ENCODE results near the gene SMC2.
A peak's percentile ranks its signal among the peaks of the same experiment; 100 is the strongest.

Gene SMC2

DNA sequence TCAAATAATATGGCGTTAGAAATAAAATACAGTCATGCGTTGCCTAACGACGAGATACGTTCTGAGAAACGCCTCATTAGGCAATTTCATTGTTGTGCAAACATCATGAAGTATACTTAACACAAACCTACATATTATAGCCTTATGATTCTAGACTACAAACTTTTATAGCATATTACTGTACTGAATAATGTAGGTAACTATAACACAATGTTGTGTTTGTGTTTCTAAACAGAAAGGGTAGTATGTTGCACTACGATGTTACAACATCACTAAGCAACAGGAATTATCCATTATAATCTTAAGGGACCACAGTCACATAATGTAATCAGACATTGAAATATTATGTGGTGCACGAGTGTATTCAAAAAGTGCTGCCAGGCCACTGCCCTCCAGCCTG is 3.0 kb upstream of the SMC2 start:
- Mint-ChIP-seq H3K9me3 (no peaks in the 10 kb centered on the region), H3K4me3 (no peak overlapping the region), H3K4me1 (peaks cover 39% of the 10 kb centered on the region), H3K27ac (no peak overlapping the region), H3K27me3 (peaks cover 1% of the 10 kb centered on the region), H3K36me3 (peaks cover 1% of the 10 kb centered on the region)

DNA sequence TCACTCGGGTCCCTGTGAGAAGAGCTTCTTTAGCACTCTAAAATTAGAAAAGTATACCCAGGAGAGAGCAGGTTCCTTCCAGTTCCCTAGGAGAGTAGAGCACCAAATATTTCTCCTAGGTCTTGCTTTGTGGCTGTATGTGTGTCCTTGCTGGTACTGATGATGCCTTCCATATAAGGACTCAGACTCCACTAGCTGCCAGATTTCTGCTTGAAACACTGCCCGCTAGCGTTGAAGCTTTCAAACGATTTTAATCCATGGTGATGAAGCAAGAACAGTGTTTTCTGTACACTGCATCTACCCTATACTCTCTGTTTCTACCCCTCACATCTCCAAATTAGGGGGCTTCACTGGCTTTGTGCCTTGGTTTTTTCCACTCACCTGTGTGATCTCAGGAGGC is 2.4 kb upstream of the SMC2 start:
- Mint-ChIP-seq H3K36me3 (peaks cover 1% of the 10 kb centered on the region), H3K27ac (no peak overlapping the region), H3K4me3 (no peak overlapping the region), H3K27me3 (peaks cover 1% of the 10 kb centered on the region), H3K4me1 (peaks cover 42% of the 10 kb centered on the region), H3K9me3 (no peaks in the 10 kb centered on the region)

DNA sequence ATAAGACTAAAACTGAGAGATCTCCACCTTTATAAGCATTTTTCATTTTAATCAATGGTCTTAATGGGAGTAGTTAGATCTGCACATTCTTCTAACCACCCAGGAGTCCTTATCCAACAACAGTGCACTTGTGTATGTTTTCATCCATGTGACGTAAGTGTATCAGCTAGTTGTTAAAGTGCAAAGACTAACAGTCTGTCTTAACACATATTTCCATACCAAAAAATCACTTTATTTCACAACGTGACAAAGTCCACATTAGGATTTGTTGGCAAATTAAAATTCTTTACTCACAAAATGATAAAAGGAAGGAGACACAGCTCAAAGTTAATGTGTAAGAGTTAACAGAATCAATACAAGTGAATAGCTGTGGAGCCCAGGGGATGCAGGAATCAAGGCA is 1.9 kb upstream of the SMC2 start:
- peak overlapping the region; percentile 53 for H3K4me3 Mint-ChIP-seq
- peaks cover 42% of the 10 kb centered on the region for H3K4me1 Mint-ChIP-seq
- H3K36me3 Mint-ChIP-seq: peaks cover 1% of the 10 kb centered on the region
- H3K27me3 Mint-ChIP-seq: no peaks in the 10 kb centered on the region
- peak overlapping the region; percentile 63 for H3K27ac Mint-ChIP-seq
- no peaks in the 10 kb centered on the region for H3K9me3 Mint-ChIP-seq

DNA sequence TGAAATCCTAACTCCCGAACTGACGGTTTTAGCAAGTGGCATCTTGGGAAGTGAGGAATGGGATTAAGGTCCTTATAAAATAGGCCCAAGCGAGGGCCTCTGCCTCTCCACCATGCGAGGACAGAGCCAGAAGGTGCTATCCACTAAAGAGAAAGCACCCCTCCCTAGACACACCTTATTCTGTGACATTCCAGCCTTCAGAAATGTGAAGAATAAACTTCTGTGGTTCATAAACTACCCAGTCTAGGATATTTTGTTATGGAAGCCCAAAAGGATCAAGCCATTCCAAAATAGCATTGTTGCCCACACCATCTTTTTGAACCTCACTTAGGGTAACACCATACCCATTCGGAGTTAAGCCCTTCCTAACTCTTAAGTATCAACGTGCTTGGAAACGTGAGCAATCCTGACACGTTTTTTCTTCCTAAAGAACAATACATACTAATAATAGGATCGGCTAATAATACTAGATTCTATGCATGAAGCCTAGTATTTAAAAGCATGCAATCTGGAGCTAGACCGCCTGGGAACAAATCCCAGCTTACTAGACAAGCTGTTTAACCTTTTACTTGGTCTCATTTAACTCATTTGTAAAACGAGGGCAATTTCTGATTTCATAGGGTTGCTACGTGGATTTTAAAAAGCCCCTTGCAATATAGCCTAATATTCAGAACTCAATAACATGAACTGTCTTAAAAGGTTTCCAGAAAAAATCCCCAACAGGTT is 1.1 kb upstream of the SMC2 start:
- no peaks in the 10 kb centered on the region for H3K9me3 Mint-ChIP-seq
- H3K27ac Mint-ChIP-seq: peak overlapping the region; percentile 99
- H3K27me3 Mint-ChIP-seq: no peaks in the 10 kb centered on the region
- H3K4me1 Mint-ChIP-seq: peaks cover 42% of the 10 kb centered on the region
- H3K36me3 Mint-ChIP-seq: peaks cover 1% of the 10 kb centered on the region
- H3K4me3 Mint-ChIP-seq: peak overlapping the region; percentile 99

DNA sequence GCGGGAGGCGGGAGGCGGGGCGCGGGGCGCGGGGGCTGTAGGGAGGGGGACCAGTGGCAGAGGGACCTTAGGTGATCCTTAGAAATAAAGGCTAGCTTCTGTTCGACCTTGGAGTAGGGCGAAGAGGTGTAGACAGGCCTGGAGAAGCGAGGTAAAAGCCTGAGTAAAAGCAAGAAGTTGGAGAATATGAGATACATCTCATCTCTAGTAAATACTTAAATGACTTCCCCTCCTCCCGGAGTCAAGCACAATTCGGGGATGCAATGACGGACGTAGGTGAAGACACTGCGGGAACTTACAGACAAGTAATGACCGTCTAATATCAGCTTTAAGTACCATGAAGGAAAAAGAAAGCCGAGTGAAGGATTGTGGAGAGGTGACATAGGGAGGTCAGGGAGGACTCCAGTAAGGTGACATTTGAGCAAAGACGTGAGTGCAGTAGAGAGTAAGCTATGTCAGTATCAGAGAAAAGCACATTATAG is 466 bp downstream of the SMC2 start:
- Mint-ChIP-seq H3K4me1 (peaks cover 42% of the 10 kb centered on the region), H3K9me3 (no peaks in the 10 kb centered on the region), H3K4me3 (peak overlapping the region; percentile 99), H3K36me3 (peaks cover 1% of the 10 kb centered on the region), H3K27me3 (no peaks in the 10 kb centered on the region), H3K27ac (peak overlapping the region; percentile 99)

DNA sequence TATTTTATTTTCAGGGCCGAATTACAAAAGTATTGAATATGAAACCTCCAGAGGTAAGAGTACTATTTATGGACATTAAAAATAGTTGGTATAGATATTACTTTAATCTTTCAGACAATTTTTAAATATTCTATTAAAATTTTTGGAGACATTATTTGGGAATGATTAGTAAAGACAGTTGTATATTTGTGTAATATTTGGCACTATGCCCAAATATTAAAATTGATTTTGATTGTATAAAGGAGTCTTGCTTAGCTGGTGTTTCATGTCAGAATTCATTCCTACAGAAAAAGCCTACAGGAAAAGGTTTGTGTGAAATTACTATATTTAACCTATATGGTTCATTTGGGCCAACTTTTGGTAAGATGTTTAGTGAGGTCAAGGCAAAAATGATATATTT is 5.5 kb downstream of the SMC2 start:
- H3K36me3 Mint-ChIP-seq: peaks cover 22% of the 10 kb centered on the region
- H3K4me1 Mint-ChIP-seq: peaks cover 18% of the 10 kb centered on the region
- no peak overlapping the region for H3K27ac Mint-ChIP-seq
- no peak overlapping the region for H3K4me3 Mint-ChIP-seq
- no peaks in the 10 kb centered on the region for H3K9me3 Mint-ChIP-seq
- H3K27me3 Mint-ChIP-seq: no peaks in the 10 kb centered on the region

DNA sequence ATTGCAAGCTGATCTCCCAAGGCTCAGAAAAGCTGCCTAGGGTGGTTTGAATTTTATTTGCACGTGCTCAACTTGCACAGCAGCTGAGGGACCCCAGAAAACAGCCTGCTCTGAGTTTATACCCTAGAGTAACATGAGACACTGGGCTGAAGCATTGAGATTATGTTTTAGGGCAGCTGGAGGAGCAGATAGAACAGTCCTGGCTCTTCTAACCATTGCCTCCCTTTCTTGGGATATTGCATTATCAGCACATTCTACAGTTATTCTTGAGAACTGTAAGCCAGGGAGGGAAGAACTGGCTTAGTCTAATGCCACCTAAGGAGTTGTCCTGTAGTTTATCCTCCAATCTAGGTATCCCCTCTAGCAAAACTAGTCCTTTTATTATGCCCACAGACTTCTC is 10.3 kb downstream of the SMC2 start:
- no peaks in the 10 kb centered on the region for H3K4me1 Mint-ChIP-seq
- H3K9me3 Mint-ChIP-seq: no peaks in the 10 kb centered on the region
- peaks cover 22% of the 10 kb centered on the region for H3K36me3 Mint-ChIP-seq
- H3K27me3 Mint-ChIP-seq: no peaks in the 10 kb centered on the region
- H3K27ac Mint-ChIP-seq: no peak overlapping the region
- no peak overlapping the region for H3K4me3 Mint-ChIP-seq

DNA sequence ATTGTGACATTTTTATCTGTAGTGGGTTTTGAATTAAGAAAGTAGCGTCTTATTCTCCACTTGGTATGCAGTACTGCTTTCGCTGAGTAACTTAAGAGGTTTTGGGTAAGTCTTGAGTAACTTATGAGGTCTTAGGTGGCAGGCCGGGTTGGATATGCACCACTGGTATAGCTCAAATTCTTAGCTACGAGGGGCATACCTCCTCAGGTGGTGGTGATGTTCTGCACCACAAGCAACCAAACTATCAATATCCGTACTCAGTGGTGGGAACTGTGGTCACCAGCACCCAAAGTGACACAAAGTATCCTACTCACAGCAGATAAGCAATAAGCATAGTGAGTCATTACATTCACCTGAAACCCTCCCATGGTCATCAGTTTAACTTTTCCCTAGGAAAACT is 13.7 kb downstream of the SMC2 start:
- H3K9me3 Mint-ChIP-seq: no peaks in the 10 kb centered on the region
- H3K27ac Mint-ChIP-seq: no peak overlapping the region
- peaks cover 13% of the 10 kb centered on the region for H3K36me3 Mint-ChIP-seq
- H3K4me3 Mint-ChIP-seq: no peak overlapping the region
- H3K4me1 Mint-ChIP-seq: no peaks in the 10 kb centered on the region
- H3K27me3 Mint-ChIP-seq: no peaks in the 10 kb centered on the region

DNA sequence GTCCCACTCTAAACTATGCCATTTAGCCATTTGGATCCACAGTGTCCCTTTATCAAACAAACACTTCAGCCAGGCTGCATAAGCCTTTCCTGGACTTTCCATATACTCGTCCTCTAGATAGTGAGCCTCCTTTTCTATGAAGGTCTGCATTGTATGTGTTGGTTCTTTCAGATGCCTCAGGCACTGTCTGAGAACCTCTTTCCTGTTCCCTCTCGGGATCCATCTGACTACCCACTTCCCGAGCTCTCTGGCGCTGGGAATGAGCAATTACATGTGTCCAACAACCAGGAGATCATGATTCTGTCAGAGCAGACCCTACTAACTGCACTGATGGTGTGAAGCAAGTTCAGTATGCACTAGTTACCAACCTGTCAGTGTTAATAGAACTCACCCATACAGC is 14.2 kb downstream of the SMC2 start:
- Mint-ChIP-seq H3K4me1 (no peaks in the 10 kb centered on the region), H3K9me3 (no peaks in the 10 kb centered on the region), H3K4me3 (no peak overlapping the region), H3K27ac (no peak overlapping the region), H3K36me3 (peaks cover 8% of the 10 kb centered on the region), H3K27me3 (no peaks in the 10 kb centered on the region)

DNA sequence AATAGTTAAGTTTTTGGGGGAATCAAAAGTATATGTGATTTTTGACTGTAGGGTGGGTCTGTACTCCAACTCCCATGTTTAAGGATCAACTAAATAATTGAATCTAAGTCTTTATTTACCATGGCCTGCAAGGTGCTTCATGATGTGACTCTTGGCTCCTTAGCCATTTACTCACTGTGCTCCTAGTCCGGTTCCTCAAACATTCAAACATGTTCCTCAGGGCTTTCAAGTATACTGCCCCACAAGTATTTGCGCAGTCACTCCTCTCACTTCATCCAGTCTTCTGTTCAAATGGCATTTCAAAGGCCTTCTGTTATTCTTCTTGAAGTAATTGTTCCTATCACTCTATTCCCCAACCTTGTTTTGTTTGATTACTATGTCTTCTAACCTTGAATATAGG is 16.4 kb downstream of the SMC2 start:
- Mint-ChIP-seq H3K27ac (no peak overlapping the region), H3K4me3 (no peak overlapping the region), H3K36me3 (peaks cover 10% of the 10 kb centered on the region), H3K4me1 (no peaks in the 10 kb centered on the region), H3K9me3 (no peaks in the 10 kb centered on the region), H3K27me3 (no peaks in the 10 kb centered on the region)

DNA sequence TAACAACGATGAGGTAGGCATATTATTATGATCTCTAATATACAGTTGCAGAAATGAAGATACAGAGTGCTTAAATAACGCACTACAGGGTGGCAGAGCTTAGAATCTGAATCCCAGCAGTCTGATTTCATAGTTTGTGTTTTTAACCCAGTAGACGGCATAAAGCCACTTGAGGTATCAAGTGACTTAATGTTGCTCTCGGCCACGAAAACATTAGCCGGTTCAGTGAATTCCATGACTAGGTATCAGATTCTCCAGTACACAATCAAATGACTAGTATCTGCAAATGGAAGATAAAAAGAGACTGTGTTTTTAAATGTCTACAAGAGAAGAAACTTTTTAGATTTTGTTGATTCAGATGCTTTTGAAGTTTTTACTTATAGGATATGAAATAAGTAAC is 24.8 kb downstream of the SMC2 start:
- H3K36me3 Mint-ChIP-seq: peaks cover 20% of the 10 kb centered on the region

DNA sequence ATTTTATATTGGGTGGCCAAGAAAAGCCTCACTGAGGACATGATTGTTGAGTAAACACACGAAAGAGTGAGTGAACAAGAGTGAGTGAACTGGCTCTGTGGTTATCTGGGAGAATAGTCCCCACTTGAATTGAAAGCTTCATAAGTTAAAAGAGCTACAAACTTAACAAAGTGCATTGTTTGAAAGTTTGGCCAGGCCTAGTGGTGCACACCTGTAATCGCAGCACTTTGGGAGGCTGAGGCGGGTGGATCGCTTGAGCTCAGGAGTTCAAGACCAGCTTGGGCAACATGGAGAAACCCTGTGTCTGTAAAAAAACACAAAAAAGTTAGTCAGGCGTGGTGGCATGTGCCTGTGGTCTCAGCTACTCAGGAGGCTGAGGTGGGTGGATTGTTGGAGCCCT is 26.9 kb downstream of the SMC2 start:
- Mint-ChIP-seq H3K27ac (no peak overlapping the region), H3K9me3 (no peaks in the 10 kb centered on the region), H3K4me1 (no peaks in the 10 kb centered on the region), H3K4me3 (no peak overlapping the region), H3K36me3 (peaks cover 19% of the 10 kb centered on the region), H3K27me3 (no peaks in the 10 kb centered on the region)

More for the DNA sequence above, 24.8 kb downstream of the SMC2 start:
- Mint-ChIP-seq H3K27ac (no peak overlapping the region), H3K9me3 (no peaks in the 10 kb centered on the region), H3K4me3 (no peak overlapping the region), H3K4me1 (no peaks in the 10 kb centered on the region), H3K27me3 (no peaks in the 10 kb centered on the region)

DNA sequence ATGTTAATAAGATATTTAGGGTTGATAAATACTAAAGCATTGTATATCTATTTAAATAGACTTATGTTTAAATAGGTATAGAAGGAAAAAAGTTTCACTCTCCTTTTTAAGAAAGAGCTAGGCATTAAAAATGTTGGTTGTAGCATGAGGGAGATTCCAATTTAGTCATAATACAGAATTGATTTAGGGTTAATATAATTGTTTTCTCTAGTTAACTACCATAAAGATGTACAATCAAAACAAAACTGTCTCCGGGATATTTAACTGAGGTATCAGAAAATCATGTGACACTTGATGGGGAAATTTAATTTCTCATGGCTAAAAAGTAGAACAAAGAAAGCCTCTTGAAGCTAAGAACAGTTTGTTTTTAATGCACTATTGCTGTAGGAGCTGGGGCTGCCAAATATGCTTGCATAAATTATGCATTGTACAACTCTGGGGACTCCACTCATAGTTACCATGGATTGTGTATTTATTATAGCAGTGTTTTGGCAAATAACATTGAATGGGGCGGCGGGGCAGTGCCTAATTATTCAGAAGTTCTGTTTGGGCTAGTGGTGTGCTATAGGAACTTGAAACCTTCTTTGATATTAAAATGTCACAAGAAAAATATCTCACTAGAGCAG is 44.2 kb downstream of the SMC2 start:
- Mint-ChIP-seq H3K4me3 (no peak overlapping the region), H3K9me3 (peaks cover 9% of the 10 kb centered on the region), H3K4me1 (no peaks in the 10 kb centered on the region), H3K27me3 (no peaks in the 10 kb centered on the region), H3K27ac (no peak overlapping the region), H3K36me3 (peaks cover 34% of the 10 kb centered on the region)

DNA sequence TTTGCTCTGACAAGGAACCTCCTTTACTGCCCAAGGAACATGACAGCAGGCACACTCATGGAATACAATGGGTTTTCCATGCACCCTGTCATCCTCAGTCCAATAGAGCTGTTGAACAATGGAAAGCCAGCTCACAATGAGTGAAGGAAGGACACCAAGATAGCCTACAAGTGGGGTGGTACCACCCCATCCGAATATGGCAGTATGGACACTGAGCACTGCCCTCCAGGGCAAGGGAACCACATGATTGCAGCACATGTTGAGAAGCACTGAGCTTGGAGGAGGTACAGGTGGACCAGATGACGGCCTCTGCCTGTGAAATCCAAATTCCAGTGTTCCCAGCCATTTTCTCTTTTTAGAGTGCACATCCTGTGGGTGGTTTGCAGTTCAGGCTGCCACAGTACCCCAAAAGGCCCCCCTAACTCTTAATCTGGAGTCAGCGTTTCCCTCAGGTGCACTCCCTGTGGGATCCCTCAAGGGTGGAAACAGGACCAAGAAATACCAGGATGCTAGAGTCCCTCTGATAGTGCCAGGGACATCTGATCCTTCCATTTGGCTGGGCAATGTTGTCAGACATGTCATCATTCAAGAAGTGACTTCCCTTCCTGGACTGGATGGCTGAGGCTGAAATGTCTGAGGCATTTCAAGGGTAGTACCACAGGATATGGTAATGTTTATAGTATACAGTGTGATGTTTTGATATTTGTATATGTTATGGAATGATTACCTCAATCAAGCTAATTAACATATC is 48.9 kb downstream of the SMC2 start:
- Mint-ChIP-seq H3K9me3 (no peaks in the 10 kb centered on the region), H3K36me3 (peaks cover 13% of the 10 kb centered on the region), H3K4me1 (no peaks in the 10 kb centered on the region), H3K27me3 (no peaks in the 10 kb centered on the region), H3K27ac (no peak overlapping the region), H3K4me3 (no peak overlapping the region)

DNA sequence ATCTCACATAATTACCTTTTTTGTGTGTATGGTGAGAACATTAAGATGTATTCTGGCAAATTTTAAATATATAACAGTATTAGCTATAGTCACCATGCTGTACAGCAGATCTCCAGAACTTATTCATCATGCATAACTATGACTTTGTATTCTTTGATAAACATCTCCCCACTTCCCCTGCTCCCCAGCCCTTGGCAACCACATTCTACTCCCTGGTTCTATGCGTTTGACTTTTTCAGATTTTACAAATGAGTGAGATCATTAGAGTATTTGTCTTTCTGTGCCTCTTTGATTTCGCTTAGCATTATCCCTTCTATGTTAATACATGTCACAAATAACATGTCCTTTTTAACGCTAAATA is 49.4 kb downstream of the SMC2 start:
- no peaks in the 10 kb centered on the region for H3K9me3 Mint-ChIP-seq
- no peak overlapping the region for H3K27ac Mint-ChIP-seq
- H3K27me3 Mint-ChIP-seq: no peaks in the 10 kb centered on the region
- no peaks in the 10 kb centered on the region for H3K4me1 Mint-ChIP-seq
- peaks cover 12% of the 10 kb centered on the region for H3K36me3 Mint-ChIP-seq
- no peak overlapping the region for H3K4me3 Mint-ChIP-seq

DNA sequence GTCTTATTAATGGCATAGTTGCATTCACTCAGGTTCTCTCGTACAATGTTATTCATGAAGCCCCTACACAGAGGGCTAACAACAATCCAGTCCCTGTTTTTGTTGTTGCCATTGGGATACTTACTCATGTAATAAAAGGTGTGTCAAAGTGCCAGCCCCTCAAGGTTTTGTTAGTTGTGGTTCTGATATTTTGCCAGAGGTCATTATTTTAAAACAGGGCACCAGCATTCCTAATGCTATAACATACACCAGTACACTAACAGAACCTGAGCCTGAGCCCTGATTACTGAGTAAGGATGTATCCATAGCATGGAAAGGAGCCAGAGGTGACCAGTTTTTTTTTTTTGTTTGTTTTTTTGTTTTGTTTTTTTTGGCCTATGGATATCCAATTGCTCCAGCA is 50.2 kb downstream of the SMC2 start:
- H3K9me3 Mint-ChIP-seq: no peaks in the 10 kb centered on the region
- no peak overlapping the region for H3K27ac Mint-ChIP-seq

More for the DNA sequence above, 50.2 kb downstream of the SMC2 start:
- no peak overlapping the region for H3K4me3 Mint-ChIP-seq
- no peaks in the 10 kb centered on the region for H3K27me3 Mint-ChIP-seq
- no peaks in the 10 kb centered on the region for H3K4me1 Mint-ChIP-seq
- H3K36me3 Mint-ChIP-seq: peaks cover 10% of the 10 kb centered on the region
